ENCODE measurements around the gene TNNC2. TPM values are rescaled to one million over a fixed set of nuclear protein-coding genes. Genes with fewer than 3 reads are reported as not detected.
"Not testable (repeated sequence)": the region's sequence is repeated elsewhere in the genome, so short reads cannot be mapped to it uniquely, and the experiment has no call there.

TNNC2 gene
- total RNA-seq: 1 to 10 TPM in 1 of 4 donors, under 1 TPM in 1, not detected in 2; 0.91 to 1.6 TPM

DNA sequence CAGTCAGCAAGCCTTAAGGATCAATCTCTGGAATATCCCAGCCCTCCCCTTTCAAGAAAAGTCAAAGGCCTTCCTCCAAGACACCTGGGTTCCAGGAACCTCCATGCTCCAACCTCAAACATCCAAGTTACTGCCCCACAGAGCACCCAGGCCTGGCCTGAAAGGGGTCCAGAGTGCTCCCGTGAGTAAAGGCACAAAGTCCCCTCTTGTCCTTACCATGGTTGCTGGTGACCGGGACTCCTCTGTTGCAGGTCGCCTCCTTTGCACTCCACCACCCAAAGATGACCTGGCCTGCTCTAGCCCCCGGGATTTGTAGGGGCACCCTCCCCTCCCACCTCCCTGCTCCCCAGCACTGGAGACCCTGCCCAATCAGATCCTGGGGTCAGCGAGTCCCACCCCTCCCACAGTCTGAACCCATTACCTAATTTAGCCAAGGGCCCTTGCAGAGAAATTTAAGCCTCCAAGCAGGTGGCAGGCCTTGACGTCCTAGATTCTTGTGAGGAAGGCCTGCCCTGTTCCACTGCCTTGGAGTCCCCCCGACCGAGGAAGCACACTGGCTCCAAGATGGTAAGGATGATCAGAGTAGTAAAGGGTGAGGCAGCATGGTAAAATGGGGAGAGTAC is at the start of gene TNNC2:
Gene TNNC2 (minus strand): TSS at position 283 of the 623 bp plus-strand sequence. CDS start 64 bp downstream, at position 219.
- H3K4me3 ChIP-seq: no peak within 1 kb of the TSS
- H3K36me3 ChIP-seq: no peaks in the 10 kb centered on the region
- peaks cover 35% of the 10 kb centered on the region for H3K4me1 ChIP-seq
- DNase-seq (ENCODE audit: low spot score in 2 of 2): no peak
- TF ChIP-seq POLR2AphosphoS5 (IDR thresholded peaks at IDR 0.05): no peak
- WGBS: 83% methylated on average over 3 of the region's 8 CpGs
- H3K27ac ChIP-seq: peak within 1 kb of the TSS; percentile 57
- no peaks in the 10 kb centered on the region for H3K9me3 ChIP-seq
- H3K27me3 ChIP-seq: peaks cover 12% of the 10 kb centered on the region

DNA sequence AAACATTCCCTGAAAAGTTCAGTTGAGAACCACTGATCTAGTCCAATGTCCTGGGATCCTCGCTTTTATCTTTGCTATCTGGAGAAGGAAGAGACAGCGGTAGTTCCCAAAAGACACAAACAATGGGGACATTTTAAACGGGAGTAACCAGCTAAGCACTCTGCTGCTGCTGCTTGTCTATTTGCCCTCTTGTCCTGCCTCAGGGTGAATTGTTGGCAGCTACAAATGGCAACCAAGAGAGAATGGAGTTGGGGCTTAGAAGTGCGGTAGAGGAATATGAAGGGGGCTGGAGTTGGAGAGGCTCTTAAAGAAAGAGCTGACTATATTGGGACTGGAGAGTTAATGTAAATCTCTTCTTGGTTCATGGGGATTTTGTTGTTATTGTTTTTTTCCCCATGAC is 47.5 kb upstream of the TNNC2 start:
- peaks cover 16% of the 10 kb centered on the region for H3K36me3 ChIP-seq
- no peak overlapping the region for H3K27ac ChIP-seq
- 64% methylated on average over 4 of the region's 4 CpGs for WGBS
- peaks cover 5% of the 10 kb centered on the region for H3K4me1 ChIP-seq
- H3K9me3 ChIP-seq: no peaks in the 10 kb centered on the region
- no peak for TF ChIP-seq CTCF (IDR thresholded peaks at IDR 0.05)
- no peak for TF ChIP-seq POLR2A (IDR thresholded peaks at IDR 0.05)
- TF ChIP-seq POLR2AphosphoS5 (IDR thresholded peaks at IDR 0.05): no peak
- TF ChIP-seq EP300 (IDR thresholded peaks at IDR 0.05): no peak
- H3K4me3 ChIP-seq: no peak overlapping the region
- H3K27me3 ChIP-seq: no peaks in the 10 kb centered on the region
- no peak for DNase-seq (ENCODE audit: low spot score in 2 of 2)

- 93% methylated on average over 10 of the region's 10 CpGs for WGBS
- not testable (repeated sequence) for H3K27me3 ChIP-seq; H3K4me1 ChIP-seq; DNase-seq (ENCODE audit: low spot score in 2 of 2); H3K9me3 ChIP-seq; H3K4me3 ChIP-seq; H3K27ac ChIP-seq
- H3K36me3 ChIP-seq: peaks cover 16% of the 10 kb centered on the region
Observed at GRCh38 chr20:45874104-45874481, 47.0 kb upstream of the TNNC2 start.

- H3K9me3 ChIP-seq: no peaks in the 10 kb centered on the region
- H3K36me3 ChIP-seq: peaks cover 13% of the 10 kb centered on the region
- H3K4me1 ChIP-seq: peaks cover 2% of the 10 kb centered on the region
- DNase-seq (ENCODE audit: low spot score in 2 of 2): no peak
- no peak for TF ChIP-seq CTCF (IDR thresholded peaks at IDR 0.05)
- TF ChIP-seq POLR2AphosphoS5 (IDR thresholded peaks at IDR 0.05): no peak
- no peak for TF ChIP-seq POLR2A (IDR thresholded peaks at IDR 0.05)
- no peak for TF ChIP-seq EP300 (IDR thresholded peaks at IDR 0.05)
- no peaks in the 10 kb centered on the region for H3K27me3 ChIP-seq
- 75% methylated on average over 1 of the region's 1 CpG for WGBS
- peak overlapping the region; percentile 10 for H3K27ac ChIP-seq
- H3K4me3 ChIP-seq: no peak overlapping the region
Observed at GRCh38 chr20:45873409-45874103, 46.4 kb upstream of the TNNC2 start.

DNA sequence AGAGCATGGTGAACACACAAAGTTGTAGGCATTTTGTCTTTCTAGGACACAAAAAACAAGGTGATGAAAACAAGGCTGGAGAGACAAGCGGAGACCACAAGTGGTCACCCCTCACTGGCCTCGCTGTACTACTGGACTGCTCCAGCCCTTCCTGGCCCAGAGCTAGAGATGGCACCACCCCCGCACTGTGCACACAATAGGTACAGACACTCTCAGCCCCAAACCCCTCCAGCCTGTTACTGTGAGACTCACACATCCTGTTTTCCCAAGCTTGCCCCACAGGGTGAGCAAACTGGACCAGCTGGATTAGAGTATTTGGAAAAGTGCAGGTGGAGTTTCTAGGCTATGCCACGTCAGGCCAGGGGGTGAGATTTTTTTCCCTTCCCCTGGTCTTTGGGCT is 45.5 kb upstream of the TNNC2 start:
- WGBS: 92% methylated on average over 3 of the region's 4 CpGs
- H3K36me3 ChIP-seq: peaks cover 4% of the 10 kb centered on the region
- H3K9me3 ChIP-seq: no peaks in the 10 kb centered on the region
- TF ChIP-seq POLR2A (IDR thresholded peaks at IDR 0.05) (no peak), POLR2AphosphoS5 (IDR thresholded peaks at IDR 0.05) (no peak), CTCF (IDR thresholded peaks at IDR 0.05) (no peak), EP300 (IDR thresholded peaks at IDR 0.05) (no peak)
- no peaks in the 10 kb centered on the region for H3K27me3 ChIP-seq
- no peak overlapping the region for H3K27ac ChIP-seq
- no peak for DNase-seq (ENCODE audit: low spot score in 2 of 2)
- H3K4me1 ChIP-seq: peaks cover 2% of the 10 kb centered on the region
- no peak overlapping the region for H3K4me3 ChIP-seq

GRCh38 chr20:45867819-45868176 is 40.7 kb upstream of the TNNC2 start:
- Histone ChIP-seq H3K36me3 (no peaks in the 10 kb centered on the region), H3K27ac (no peak overlapping the region), H3K4me1 (no peaks in the 10 kb centered on the region), H3K4me3 (no peak overlapping the region), H3K9me3 (no peaks in the 10 kb centered on the region), H3K27me3 (no peaks in the 10 kb centered on the region)
- TF ChIP-seq EP300 (IDR thresholded peaks at IDR 0.05) (no peak), POLR2AphosphoS5 (IDR thresholded peaks at IDR 0.05) (no peak)
- DNase-seq (ENCODE audit: low spot score in 2 of 2): no peak
